ENCODE data around the gene BCAM. TPM values are rescaled to one million over a fixed set of nuclear protein-coding genes. Genes with fewer than 3 reads are reported as not detected.
"Not testable (repeated sequence)": the region's sequence is repeated elsewhere in the genome, so short reads cannot be mapped to it uniquely, and the experiment has no call there.

Gene BCAM
- total and polyA plus RNA-seq, 2 donors (not counting 3 experiments of a cell fraction or from before 2014, with no cell fraction given), result 23.9 to 28.5 TPM

- H2AFZ ChIP-seq (ENCODE audit: low read depth, low read length); H3K27me3 ChIP-seq (ENCODE audit: control insufficient read depth in 2 of 2, insufficient read depth in 2 of 2, low read length in 2 of 2); DNase-seq (ENCODE audit: low read depth, low spot score); H3K9me1 ChIP-seq (replicated peaks; ENCODE audit: control insufficient read depth, extremely low read depth, insufficient read depth, low read length); H4K20me1 ChIP-seq (replicated peaks; ENCODE audit: control insufficient read depth, extremely low read depth, insufficient read depth, low read length); H3K9ac ChIP-seq (replicated peaks; ENCODE audit: extremely low read depth, insufficient read depth, low read length); BruUV-seq (replicated peaks); H3K4me3 ChIP-seq (replicated peaks in 1 of 3; ENCODE audit: insufficient read depth in 1 of 3, low read depth in 1 of 3, low read length in 3 of 3); FAIRE-seq; H3K36me3 ChIP-seq (ENCODE audit: control insufficient read depth in 2 of 2, extremely low read depth in 1 of 2, insufficient read depth in 2 of 2, low read length in 2 of 2); H3K4me2 ChIP-seq (ENCODE audit: insufficient read depth, low read length); dilution Hi-C loops (cut with MboI; ENCODE audit: extremely low pct_ligation_motif_present, low sequenced_read_pairs); H3K9me3 ChIP-seq (replicated peaks; ENCODE audit: control insufficient read depth, insufficient read depth, low read length); H3K4me1 ChIP-seq (ENCODE audit: control insufficient read depth, extremely low read depth, insufficient read depth, low read length); H3K79me2 ChIP-seq (ENCODE audit: control insufficient read depth, insufficient read depth, low read length); H3K27ac ChIP-seq (ENCODE audit: insufficient read depth, low read depth, low read length): not testable (repeated sequence)
- CTCF ChIA-PET, result interaction anchor here (1.7 to 6.5 kb wide), 4 partner anchors 39 to 64 kb away, joined by 7 to 56 read pairs (median 30); partner anchors contain the start of gene NECTIN2
- POLR2A ChIA-PET, result interaction anchor here (0.5 kb wide), 1 partner anchor 35 kb away, joined by 3 read pairs; no protein-coding TSS in a partner anchor
- intact Hi-C loops (cut with micrococcal nuclease), result loop anchor here (5.0 kb wide), 1 partner anchor 111 kb away; the partner anchor contains the start of gene TOMM40
Observed at GRCh38 chr19:44781694-44782093, 27.2 kb upstream of the BCAM start.

GRCh38 chr19:44782729-44783128, 26.2 kb upstream of the BCAM start:
- no peak for FAIRE-seq
- H3K79me2 ChIP-seq (ENCODE audit: control insufficient read depth, insufficient read depth, low read length), result no peaks in the 10 kb centered on the region
- H3K4me3 ChIP-seq (replicated peaks in 1 of 3; ENCODE audit: insufficient read depth in 1 of 3, low read depth in 1 of 3, low read length in 3 of 3), result no peak overlapping the region
- no peaks in the 10 kb centered on the region for H3K9me3 ChIP-seq (replicated peaks; ENCODE audit: control insufficient read depth, insufficient read depth, low read length)
- no peaks in the 10 kb centered on the region for H3K27me3 ChIP-seq (ENCODE audit: control insufficient read depth in 2 of 2, insufficient read depth in 2 of 2, low read length in 2 of 2)
- no peak overlapping the region for H2AFZ ChIP-seq (ENCODE audit: low read depth, low read length)
- H3K36me3 ChIP-seq (ENCODE audit: control insufficient read depth in 2 of 2, extremely low read depth in 1 of 2, insufficient read depth in 2 of 2, low read length in 2 of 2), result no peaks in the 10 kb centered on the region
- H3K27ac ChIP-seq (ENCODE audit: insufficient read depth, low read depth, low read length), result no peak overlapping the region
- no peak for DNase-seq (ENCODE audit: low read depth, low spot score)
- no peaks in the 10 kb centered on the region for H3K9me1 ChIP-seq (replicated peaks; ENCODE audit: control insufficient read depth, extremely low read depth, insufficient read depth, low read length)
- POLR2A ChIA-PET, result no interaction called here
- H4K20me1 ChIP-seq (replicated peaks; ENCODE audit: control insufficient read depth, extremely low read depth, insufficient read depth, low read length), result no peaks in the 10 kb centered on the region
- H3K9ac ChIP-seq (replicated peaks; ENCODE audit: extremely low read depth, insufficient read depth, low read length), result no peak overlapping the region
- CTCF ChIA-PET, result interaction anchor here (0.7 to 6.5 kb wide), 12 partner anchors 8 to 212 kb away, joined by 3 to 56 read pairs (median 8); partner anchors contain the start of gene NECTIN2
- BruUV-seq (replicated peaks), result no TSS peak
- dilution Hi-C loops (cut with MboI; ENCODE audit: extremely low pct_ligation_motif_present, low sequenced_read_pairs) (no loop called here), intact Hi-C loops (cut with micrococcal nuclease) (loop anchor here (5.0 kb wide), 1 partner anchor 110 kb away; the partner anchor contains the start of gene TOMM40)
- H3K4me2 ChIP-seq (ENCODE audit: insufficient read depth, low read length), result no peak overlapping the region
- H3K4me1 ChIP-seq (ENCODE audit: control insufficient read depth, extremely low read depth, insufficient read depth, low read length), result no peaks in the 10 kb centered on the region
- TF ChIP-seq CTCF (IDR thresholded peaks at IDR 0.05; ENCODE audit: extremely low read depth in 1 of 2, insufficient read depth in 1 of 2, low read depth in 1 of 2, low read length in 2 of 2) (no peak), MAX (IDR thresholded peaks at IDR 0.05; ENCODE audit: insufficient read depth, insufficient read length) (no peak), FOS (IDR thresholded peaks at IDR 0.05; ENCODE audit: borderline replicate concordance, insufficient read depth, low read length) (no peak), MYC (IDR thresholded peaks at IDR 0.05; ENCODE audit: low read depth, low read length) (no peak), JUN (IDR thresholded peaks at IDR 0.05; ENCODE audit: borderline replicate concordance, insufficient read depth, insufficient read length, low read depth) (no peak), GATA2 (IDR thresholded peaks at IDR 0.05; ENCODE audit: insufficient read depth, insufficient read length, low read depth, low read length) (no peak), POLR2AphosphoS5 (IDR thresholded peaks at IDR 0.05; ENCODE audit: insufficient read depth, low read depth, low read length) (no peak), EZH2 (IDR thresholded peaks at IDR 0.05; ENCODE audit: borderline replicate concordance, low read depth, low read length, severe bottlenecking) (no peak), POLR2A (IDR thresholded peaks at IDR 0.05; ENCODE audit: low read depth, low read length) (no peak)

All from endothelial cell of umbilical vein (primary cell).